T1000 (cell line): ENCODE results near the gene PIK3CB.
A peak's percentile ranks its signal among the peaks of the same experiment; 100 is the strongest.

Source experiments
- DNase-seq: peaks from one replicate; lab custom pipeline; 2025; ENCODE audit warnings: mixed read lengths; lab: John Stamatoyannopoulos, UW

PIK3CB gene

GRCh38 chr3:138834596-138835396 is at the start of gene PIK3CB:
Gene PIK3CB (minus strand): TSS chr3:138834928. CDS start chr3:138759343, 75,585 bp downstream.
- DNase-seq = peak; percentile 74

GRCh38 chr3:138881233-138881632 is 46.5 kb upstream of the PIK3CB start:
- no peak for DNase-seq

GRCh38 chr3:138879541-138880380 is 45.0 kb upstream of the PIK3CB start:
- no peak for DNase-seq

GRCh38 chr3:138877226-138877625 is 42.5 kb upstream of the PIK3CB start:
- no peak for DNase-seq

- no peak for DNase-seq
Observed at GRCh38 chr3:138875754-138876664, 41.3 kb upstream of the PIK3CB start.

GRCh38 chr3:138875096-138875753 is 40.5 kb upstream of the PIK3CB start:
- no peak for DNase-seq

GRCh38 chr3:138873471-138874278 is 38.9 kb upstream of the PIK3CB start:
- no peak for DNase-seq

- DNase-seq = no peak
Observed at GRCh38 chr3:138872632-138873031, 37.9 kb upstream of the PIK3CB start.

GRCh38 chr3:138867996-138868395 is 33.3 kb upstream of the PIK3CB start:
- no peak for DNase-seq

- no peak for DNase-seq
Observed at GRCh38 chr3:138863776-138864113, 29.0 kb upstream of the PIK3CB start.

GRCh38 chr3:138862924-138863775 is 28.4 kb upstream of the PIK3CB start:
- DNase-seq = peak; percentile 22

GRCh38 chr3:138862531-138862923 is 27.8 kb upstream of the PIK3CB start:
- DNase-seq = no peak

- DNase-seq = peak; percentile 40
Observed at GRCh38 chr3:138861798-138862197, 27.1 kb upstream of the PIK3CB start.

- DNase-seq = no peak
Observed at GRCh38 chr3:138856799-138857198, 22.1 kb upstream of the PIK3CB start.

- no peak for DNase-seq
Observed at GRCh38 chr3:138854940-138855339, 20.2 kb upstream of the PIK3CB start.

GRCh38 chr3:138854204-138854603 is 19.5 kb upstream of the PIK3CB start:
- DNase-seq = no peak

- DNase-seq = no peak
Observed at GRCh38 chr3:138850151-138850550, 15.4 kb upstream of the PIK3CB start.

GRCh38 chr3:138849222-138849940 is 14.7 kb upstream of the PIK3CB start:
- no peak for DNase-seq

- no peak for DNase-seq
Observed at GRCh38 chr3:138848696-138849095, 14.0 kb upstream of the PIK3CB start.
